Endometrial microvascular endothelial cells (primary cell): ENCODE measurements around the gene SLC39A10. TPM values are rescaled to one million over a fixed set of nuclear protein-coding genes. Genes with fewer than 3 reads are reported as not detected.
"Not testable (repeated sequence)": the region's sequence is repeated elsewhere in the genome, so short reads cannot be mapped to it uniquely, and the experiment has no call there.

Experiments
- in situ Hi-C: cut with HindIII; loops from 2 replicates; pipeline ENCODE4 v1.10.0; 2017; ENCODE audit warnings: low sequenced_read_pairs, low pct_unique_long_range_greater_than_20kb; ENCODE audit errors: inconsistent ontology term
- total RNA-seq: library from RNA; depleted of rRNA; stranded (reverse); fragments of >200 nt; gene quantifications from one replicate; pipeline ENCODE4 v1.2.3, GENCODE V29; 2015; ENCODE audit errors: inconsistent ontology term

SLC39A10 gene
- total RNA-seq, 1 donor from 2014 or later = 21.1 TPM

DNA sequence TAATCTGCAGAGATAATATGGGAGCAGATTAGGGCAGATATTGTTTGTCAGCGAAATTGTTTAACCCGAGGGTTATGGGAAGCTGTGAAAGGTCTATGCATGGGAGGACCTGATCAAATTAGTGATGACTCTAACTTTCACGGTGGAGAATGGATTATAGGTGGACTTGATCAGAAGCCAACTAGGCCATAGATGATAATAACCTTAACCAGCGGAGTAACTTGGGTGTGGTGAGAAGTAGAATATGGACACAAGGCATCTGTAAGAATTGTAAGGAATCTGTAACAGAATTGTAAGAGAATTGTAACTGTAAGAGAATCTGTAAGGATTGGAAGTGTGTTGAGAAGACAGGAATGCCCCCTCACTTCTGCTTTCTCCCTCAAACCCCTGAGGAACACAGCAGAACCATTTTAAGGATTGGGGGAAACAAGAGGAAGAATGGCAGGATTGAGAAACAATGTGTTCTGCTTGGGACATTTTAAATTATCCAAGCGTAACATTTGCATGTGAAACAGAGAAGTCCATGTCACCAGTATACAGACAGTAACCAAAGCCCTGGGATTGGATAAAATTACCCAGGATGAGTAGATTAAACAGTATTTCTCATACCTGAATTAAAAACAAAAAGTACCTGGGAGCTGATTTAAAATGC, 14.9 kb upstream of the SLC39A10 start:
- in situ Hi-C loops = no loop called here

DNA sequence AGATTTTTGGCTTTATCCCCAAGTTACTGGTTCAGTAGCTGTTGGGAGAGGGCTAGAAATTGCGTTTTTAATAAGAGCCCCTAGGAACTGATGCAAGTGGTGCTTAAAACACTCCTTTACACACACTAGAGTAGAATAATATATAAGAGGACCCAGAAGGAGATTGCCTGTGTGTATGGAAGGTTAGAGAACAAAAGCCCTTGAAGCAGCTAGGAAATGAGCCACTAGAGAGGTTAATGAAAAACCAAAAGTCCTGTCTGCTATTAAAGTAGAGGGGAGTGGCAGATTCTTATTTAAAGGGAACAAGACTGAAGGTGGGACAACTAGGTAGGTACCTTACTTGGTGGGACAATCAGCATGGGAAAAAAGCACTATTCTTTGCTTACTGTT, 14.4 kb upstream of the SLC39A10 start:
- in situ Hi-C loops = no loop called here

DNA sequence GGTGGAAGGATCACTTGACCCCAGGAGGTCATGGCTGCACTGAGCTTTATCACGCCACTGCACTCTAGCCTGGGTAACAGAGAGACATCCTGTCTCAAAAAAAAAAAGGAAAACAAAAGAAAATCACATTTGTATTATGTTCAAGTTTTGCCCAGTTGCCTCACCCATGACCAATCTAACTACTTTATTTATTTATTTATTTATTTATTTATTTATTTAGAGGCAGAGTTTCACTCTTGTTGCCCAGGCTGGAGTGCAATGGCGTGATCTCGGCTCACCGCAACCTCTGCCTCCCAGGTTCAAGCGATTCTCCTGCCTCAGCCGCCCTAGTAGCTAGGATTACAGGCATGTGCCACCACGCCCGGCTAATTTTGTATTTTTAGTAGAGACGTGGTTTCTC, 12.3 kb upstream of the SLC39A10 start:
- in situ Hi-C loops = not testable (repeated sequence)

DNA sequence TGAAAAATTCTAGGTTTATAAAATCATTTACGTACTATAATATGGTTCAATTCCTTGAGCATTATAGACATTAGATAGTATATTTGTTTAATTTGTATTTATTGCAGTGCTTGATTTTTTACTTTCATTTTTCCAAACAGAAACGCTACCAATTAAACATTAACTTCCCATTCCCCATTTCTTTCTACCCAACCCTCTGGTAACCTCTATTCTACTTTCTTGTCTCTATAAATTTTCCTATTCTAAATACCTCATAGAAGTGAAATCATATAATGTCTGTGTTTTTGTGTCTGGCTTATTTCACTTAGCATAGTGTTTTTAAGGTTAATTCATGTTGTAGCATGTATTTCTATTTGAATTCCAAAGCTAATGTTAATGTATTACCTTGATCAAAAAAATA, 11.6 kb upstream of the SLC39A10 start:
- in situ Hi-C loops = no loop called here

DNA sequence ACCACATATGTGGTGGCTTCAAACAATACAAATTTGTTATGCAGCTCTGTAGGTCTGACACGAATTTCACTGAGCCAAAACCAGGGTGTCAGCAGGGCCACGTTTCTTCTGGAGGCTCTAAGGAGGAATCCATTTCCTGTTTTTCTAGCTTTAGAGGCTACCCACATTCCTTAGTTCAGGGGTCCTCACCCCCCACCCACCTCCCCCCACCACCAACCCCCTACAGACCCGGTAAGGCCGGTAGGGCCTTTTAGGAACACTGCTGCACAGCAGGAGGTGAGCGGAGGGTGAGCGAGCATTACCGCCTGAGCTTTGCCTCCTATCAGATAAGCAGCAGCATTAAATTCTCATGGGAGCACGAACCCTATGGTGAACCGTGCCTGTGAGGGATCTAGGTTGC, 10.6 kb upstream of the SLC39A10 start:
- in situ Hi-C loops = no loop called here

DNA sequence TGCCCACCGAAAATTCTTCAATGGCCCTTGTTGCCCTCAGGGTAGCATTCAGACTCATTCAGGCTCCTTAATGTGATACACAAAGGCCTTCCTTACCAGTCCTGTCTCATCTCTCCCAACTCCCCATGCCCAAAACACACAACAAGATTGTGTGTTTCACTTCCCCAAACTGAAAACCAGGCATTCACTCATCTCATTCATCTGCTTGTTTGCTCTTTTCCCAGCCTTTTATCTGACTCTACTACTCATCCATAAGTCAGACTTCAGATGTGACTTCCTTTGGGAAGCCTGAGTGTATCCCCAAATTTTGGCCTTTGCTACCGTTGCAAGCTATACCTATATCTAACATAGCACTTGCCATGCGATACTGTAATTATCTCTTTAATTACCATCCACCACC, 9.7 kb upstream of the SLC39A10 start:
- in situ Hi-C loops = no loop called here

DNA sequence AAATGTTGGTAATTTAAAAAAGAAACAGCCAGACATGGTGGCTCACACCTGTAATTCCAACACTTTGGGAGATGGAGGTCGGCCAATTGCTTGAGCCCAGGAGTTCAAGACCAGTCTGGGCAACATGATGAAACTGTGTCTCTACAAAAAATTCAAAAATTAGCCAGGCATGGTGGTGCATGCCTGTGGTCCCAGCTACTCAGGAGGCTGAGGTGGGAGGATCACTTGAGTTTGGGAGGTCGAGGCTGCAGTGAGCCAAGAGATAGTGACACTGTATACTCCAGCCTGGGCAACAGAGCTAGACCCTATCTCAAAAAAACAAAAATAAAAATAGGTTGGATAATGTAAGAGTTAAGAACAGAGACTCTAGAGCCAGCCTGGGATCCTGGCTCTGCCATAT, 8.7 kb upstream of the SLC39A10 start:
- in situ Hi-C loops = not testable (repeated sequence)

DNA sequence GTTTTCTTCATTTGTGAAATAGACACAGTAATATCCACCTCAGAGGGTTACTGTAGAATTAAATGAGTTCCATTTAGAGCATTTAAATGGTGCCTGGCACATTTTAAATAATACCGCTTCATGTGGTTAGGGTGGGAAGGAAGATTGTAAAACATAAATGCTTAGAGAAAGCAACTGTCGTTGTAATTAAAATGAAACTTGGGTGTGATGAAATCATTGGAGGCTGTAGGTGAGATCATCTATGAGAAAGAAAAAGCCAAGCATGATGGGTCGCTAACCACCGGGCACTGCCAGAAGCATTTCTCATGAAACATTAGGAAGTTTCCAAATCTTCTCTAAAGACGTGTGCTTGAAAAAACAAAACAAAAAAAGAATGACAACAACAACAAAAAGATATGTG, 8.2 kb upstream of the SLC39A10 start:
- in situ Hi-C loops = no loop called here

DNA sequence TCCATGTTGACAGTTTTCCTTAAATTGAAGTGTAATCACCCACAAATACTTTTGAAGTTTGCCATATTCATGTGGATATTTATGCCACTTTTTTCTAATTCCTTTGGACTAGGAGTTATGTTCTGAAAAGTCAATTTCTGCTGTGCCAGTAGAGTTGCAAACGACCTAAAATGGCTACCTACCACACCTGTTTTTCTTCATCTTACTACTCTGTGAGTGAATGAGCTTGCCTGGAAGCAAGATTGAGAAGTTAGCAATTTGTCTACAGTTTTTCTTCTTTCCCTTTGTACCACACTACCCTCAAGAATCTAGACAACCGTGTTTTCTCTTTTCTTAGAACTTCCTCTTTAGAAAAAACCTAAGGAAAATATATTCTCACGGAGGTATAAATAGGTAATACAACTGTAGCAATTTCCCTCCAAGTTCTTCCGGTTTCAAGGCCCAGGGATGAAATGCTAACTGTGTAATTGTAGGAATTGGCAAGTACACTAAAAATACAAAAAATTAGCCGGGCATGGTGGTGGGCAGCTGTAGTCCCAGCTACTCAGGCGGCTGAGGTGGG, 7.3 kb upstream of the SLC39A10 start:
- in situ Hi-C loops = no loop called here

DNA sequence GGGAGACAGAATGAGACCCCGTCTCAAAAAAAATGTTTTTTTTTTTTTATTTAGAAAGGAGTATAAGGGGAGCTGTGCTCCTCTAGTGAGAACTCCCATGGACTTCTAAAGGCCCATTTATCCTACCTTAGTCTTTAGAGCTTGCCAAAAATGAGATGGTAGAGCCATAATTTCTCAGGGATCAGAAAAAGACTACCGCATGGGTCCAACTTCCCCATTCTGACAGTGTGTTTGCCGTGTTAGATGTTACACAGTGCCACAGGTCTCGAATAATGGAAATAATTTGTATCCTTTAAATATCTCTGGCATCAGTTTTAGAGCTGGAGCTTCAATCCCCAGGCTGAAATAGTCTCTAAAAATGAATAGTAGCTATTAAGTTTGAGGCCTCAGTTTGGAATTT, 6.0 kb upstream of the SLC39A10 start:
- in situ Hi-C loops = no loop called here

DNA sequence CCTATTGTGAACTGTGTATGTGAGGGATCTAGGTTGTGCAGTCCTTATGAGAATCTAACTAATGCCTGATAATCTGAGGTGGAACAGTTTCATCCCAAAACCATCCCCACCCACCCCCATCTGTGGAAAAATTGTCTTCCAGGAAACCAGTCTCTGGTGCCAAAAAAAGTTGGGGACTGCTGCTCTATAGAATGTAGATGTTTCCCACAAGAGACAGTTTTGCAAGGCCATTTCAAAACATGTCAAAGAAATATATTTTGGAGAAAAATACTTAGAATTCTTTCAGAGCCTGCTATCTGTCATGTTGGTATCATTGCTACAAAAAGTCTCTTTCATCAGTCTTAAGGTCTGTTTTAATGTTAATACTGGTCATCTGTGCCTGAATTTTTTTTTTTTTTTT, 4.1 kb upstream of the SLC39A10 start:
- in situ Hi-C loops = no loop called here

DNA sequence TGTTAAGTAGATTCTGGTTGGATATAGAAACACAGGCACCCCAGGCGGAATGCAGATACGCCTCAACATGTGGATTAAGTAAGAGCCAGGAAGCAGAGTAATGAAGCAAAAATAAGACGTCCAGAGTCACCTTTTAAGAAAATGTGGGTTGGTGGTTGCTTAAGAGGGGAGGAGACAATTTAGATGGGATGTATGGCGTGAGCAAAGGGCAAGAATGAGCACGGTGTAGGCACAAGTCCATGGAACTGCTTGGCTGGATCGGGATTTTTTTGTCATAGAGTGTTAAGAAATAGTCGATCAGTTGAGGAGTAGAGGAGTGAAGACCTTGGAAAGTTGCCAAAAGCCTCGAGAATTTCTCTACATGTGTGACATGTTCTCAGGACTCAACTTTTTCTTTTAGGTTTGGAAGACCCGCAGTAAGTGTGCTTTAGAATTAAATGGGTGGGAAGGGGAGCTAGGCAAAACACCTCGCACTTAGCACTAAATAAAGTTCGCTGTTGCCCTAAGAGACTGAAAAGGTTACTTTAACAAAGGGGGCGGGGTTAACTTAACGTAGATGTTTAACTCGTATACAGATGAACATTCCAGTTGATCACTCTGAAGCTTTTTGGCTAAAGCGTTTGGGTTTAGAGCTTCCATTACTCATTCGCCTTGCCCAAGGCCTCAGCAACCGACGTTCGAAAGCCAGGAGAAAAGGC, 716 bp upstream of the SLC39A10 start:
- in situ Hi-C loops = no loop called here

DNA sequence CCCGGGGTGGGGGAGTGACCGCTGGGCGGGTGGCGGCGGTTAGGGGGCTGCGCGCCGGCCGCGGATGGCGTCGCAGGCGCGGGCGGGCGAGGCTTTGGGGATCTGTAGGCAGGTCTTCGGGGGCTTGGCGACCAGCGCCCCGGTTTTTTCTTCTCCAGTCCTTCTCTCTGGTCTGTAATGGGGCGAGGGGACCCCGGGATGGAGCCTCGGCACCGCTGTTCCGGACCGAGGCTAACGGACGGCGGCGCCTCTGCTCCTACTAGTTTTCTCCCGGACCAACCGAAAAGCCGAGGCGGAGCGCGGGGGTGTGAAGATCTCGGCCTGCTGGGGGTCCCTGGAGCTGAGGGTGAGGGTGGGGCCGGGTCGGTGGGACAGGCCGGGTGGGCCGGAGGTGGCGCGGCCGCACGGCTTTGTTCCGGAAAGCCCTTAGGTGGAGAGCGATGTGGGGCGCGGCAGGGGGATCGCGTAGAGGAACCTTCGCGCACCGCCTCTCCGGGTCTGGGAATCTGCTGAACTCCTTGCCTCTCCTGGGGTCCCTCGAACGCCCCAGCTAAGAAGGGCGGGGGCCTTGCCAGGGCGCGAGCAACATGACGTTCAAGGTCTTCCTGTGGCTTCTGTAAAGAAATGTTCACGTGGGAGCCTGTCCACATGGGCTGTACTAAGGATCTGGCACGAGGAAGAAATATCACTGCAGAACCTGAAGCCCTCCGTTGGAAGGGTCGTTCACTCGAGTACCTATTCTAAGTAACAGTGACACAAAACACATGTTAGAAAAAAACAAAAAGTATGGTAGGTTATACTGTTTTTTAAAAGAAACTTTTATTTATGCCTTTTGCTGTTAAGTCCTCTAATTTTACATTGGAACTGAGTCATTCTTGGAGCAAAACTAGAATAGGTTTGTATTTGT, 861 bp downstream of the SLC39A10 start:
- in situ Hi-C loops = no loop called here

DNA sequence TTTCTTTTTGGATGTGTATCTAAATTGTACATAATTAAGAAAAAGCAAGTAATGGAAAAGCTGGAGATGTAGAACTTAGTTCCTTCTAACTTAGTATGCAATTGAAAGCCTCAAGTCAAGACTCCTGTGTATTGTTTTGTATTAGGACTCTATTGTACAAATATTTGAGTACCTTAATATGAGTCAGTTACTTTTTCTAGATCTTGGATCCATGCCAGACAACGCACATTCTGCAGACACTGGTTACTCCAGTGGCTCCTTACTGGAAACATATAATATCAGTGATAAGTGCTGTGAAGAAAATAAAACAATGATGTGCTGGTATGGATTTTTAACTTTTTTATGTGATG, 1.5 kb downstream of the SLC39A10 start:
- in situ Hi-C loops = no loop called here

DNA sequence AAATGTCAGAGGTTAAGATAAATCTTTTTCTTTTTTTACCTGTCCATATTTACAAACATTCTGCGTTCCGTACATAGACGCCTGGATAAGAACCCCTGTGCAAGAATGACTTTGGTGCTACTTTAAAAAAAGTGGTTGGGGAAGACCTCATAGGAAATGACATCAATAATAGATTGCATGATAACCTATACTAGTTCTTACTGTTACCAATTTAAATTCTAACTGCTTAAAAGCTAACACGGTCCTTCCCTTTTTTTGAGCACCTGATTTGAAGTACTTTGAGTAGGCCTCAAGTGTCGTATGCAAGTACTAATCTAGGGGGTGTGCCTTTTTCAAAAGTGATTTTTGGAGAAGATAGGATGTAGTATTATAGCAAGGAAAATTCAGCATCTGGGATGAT, 2.1 kb downstream of the SLC39A10 start:
- in situ Hi-C loops = no loop called here

DNA sequence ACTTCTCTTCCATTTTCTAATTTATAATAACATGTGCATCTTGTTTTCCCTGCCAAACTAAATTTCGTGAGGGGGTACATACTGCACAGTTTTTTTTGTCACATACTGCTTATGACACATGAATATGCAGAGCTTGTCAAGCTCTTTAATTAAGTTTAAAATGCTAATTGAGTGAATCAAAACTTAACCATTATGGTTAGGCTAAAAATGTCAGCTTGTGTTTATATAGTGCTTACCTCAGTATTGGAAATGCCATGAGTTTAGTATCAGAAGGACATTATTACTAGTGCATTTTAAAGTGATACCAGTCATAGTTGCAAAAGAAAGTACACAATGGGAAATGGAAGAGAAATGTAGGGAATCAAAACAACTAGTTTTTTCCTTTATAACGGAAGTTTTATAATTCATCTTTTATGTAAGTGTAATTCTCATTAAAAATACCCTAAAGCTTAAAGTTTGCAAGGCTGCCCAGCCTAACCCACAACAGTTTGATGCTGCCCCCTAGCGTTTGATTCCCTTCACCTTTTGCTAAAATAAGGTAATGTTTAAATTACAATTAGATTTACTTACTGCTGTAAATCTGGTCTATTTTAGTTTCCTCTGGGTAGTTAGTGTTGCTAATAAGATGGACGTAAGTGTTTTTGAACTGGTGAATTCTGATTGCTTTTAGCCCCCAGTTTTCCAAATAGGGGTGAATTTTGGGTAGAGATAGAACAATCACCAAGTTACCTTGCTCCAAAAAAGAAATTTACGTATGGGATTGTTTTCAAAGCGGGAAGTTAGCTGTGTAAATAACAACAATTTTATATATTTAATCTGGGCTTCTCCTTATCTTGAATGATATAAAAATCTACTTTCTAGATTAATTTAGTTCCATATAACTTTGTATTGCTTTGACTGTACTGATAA, 3.2 kb downstream of the SLC39A10 start:
- in situ Hi-C loops = no loop called here

DNA sequence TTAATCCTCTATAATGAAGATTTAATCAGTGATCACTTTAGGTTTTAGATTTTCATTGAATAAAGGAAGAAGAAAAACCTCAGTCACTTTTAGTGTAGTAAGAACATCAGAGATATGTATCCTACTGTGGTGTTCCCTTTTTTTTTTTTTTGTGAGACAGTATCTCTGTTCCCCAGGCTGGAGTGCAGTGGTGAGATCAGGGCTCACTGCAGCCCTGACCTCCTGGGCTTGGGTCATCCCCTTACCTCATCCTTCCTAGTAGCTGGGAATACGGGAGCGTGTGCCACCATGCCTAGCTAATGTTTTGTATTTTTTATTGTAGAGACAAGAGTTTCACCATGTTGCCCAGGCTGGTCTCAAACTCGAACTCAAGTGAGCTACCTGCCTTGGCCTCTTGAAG, 5.1 kb downstream of the SLC39A10 start:
- in situ Hi-C loops = no loop called here

DNA sequence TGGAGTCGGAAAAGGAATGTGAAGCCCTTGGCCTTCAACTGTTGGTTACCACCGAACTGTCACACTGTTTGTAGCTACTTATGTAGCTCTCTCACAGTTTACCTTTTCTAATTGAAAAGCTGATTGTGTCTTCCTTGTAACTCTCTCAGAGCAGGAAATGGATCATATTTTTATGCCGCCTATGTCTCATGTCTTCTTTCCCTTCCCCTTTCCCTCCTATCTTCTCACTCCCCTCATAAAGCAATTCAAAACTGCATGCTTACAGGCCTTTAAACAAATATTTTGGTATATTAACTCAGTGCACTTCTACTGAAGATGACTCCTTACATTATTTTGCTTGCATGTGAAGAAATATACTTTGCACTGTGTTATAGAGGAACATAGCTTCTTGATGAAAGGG, 6.0 kb downstream of the SLC39A10 start:
- in situ Hi-C loops = no loop called here

DNA sequence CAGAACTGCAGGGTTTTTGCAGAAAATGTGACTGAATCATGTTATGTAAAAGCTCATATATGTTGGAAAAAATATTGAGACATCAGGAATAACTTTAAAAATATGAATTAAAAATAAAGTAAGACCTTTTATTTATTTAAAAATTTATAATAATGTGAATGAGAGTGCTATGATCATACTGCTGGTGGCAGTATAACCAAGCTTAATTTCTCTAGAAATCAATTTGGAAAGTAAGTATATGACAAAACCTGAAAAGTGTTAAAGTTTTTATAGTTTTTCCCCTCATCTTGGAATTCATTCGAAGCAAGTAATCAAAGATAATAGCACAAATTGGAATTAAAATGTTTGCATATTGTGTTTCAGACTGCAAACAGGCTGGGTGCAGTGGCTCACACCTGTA, 7.5 kb downstream of the SLC39A10 start:
- in situ Hi-C loops = no loop called here
